ENCODE data around the gene MSH6. TPM values are rescaled to one million over a fixed set of nuclear protein-coding genes. Genes with fewer than 3 reads are reported as not detected.

The MSH6 gene
- total RNA-seq, 1 experiment from 2014 or later, result 275 TPM

GRCh38 chr2:47767880-47768609, 14.9 kb upstream of the MSH6 start (continued):
- no peak for TF ChIP-seq ARID4B (CRISPR knock-in tag; IDR thresholded peaks at IDR 0.05; ENCODE audit: borderline replicate concordance)
- TF ChIP-seq NFE2L1 (CRISPR knock-in tag; IDR thresholded peaks at IDR 0.05), result no peak
- no peak for TF ChIP-seq ZNF532 (CRISPR knock-in tag; IDR thresholded peaks at IDR 0.05; ENCODE audit: borderline replicate concordance)
- TF ChIP-seq ZNF138 (CRISPR knock-in tag; conservative IDR thresholded peaks at IDR 0.05), result no peak
- TF ChIP-seq IRF2 (CRISPR knock-in tag; IDR thresholded peaks at IDR 0.05; ENCODE audit: borderline replicate concordance, low read depth), result no peak
- peak; percentile 31; the same call in 1 of the 2 replicates for TF ChIP-seq SP1 (CRISPR knock-in tag; conservative IDR thresholded peaks at IDR 0.05)
- TF ChIP-seq PREB (CRISPR knock-in tag; IDR thresholded peaks at IDR 0.05; ENCODE audit: borderline replicate concordance), result no peak
- peak; percentile 48 for TF ChIP-seq ZNF121 (CRISPR knock-in tag; IDR thresholded peaks at IDR 0.05)
- peak; percentile 74; the same call in 1 of the 2 replicates for TF ChIP-seq ETV6 (CRISPR knock-in tag; IDR thresholded peaks at IDR 0.05)
- no peak for TF ChIP-seq NR3C1 (CRISPR knock-in tag; conservative IDR thresholded peaks at IDR 0.05; ENCODE audit: low read depth)
- TF ChIP-seq KAT7 (CRISPR knock-in tag; IDR thresholded peaks at IDR 0.05; ENCODE audit: borderline replicate concordance), result no peak
- TF ChIP-seq USF1 (CRISPR knock-in tag; IDR thresholded peaks at IDR 0.05), result no peak
- TF ChIP-seq CTCF (IDR thresholded peaks at IDR 0.05), result peak; percentile 99
- no peak for TF ChIP-seq ZSCAN18 (CRISPR knock-in tag; IDR thresholded peaks at IDR 0.05)
- TF ChIP-seq CREB1 (CRISPR knock-in tag; IDR thresholded peaks at IDR 0.05), result no peak
- TF ChIP-seq GRHL2 (CRISPR knock-in tag; IDR thresholded peaks at IDR 0.05; ENCODE audit: insufficient replicate concordance, severe bottlenecking), result no peak
